Vagina (tissue), 2 donors: ENCODE measurements around the gene KCNN3.

Source experiments
- POLR2A ChIP-seq, 2 donors: fragments of 450-650 bp; IDR thresholded peaks; one replicate each; pipeline ENCODE4 v1.6.1; 2017; ENCODE audit warnings: antibody characterized with exemption in 2 of 2, mild to moderate bottlenecking in 2 of 2, moderate library complexity in 2 of 2
- TF ChIP-seq, protein P1 (sequence below), 3 experiments: fragments of 450-650 bp in 2 of 3; fragments of 200-600 bp in 1 of 3; sonication (generic) in 1 of 3; IDR thresholded peaks; one replicate each; pipeline ENCODE4 v1.5.1; 2017 to 2019; ENCODE audit warnings: antibody characterized with exemption in 3 of 3, mild to moderate bottlenecking in 2 of 3, moderate library complexity in 2 of 3

DNA sequence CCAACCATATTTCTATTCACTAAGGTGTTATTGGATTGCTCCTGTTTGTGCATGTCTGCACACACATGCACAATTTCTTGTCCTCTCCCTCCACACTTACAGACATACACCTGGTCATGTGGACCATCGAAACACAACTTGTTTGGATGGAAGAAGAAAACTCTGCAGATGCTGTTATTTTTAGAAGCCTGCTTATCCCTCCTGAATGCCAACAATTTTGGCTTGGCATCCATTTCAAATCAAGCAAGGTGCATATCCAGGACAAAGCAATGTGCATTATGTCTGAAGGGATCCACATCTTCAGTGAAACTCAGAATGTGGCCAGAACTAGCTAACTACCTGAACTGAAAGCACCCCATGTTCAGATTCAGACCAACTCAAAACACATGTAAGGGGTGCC, 163.2 kb downstream of the KCNN3 start:
- TF ChIP-seq, protein P1, sequence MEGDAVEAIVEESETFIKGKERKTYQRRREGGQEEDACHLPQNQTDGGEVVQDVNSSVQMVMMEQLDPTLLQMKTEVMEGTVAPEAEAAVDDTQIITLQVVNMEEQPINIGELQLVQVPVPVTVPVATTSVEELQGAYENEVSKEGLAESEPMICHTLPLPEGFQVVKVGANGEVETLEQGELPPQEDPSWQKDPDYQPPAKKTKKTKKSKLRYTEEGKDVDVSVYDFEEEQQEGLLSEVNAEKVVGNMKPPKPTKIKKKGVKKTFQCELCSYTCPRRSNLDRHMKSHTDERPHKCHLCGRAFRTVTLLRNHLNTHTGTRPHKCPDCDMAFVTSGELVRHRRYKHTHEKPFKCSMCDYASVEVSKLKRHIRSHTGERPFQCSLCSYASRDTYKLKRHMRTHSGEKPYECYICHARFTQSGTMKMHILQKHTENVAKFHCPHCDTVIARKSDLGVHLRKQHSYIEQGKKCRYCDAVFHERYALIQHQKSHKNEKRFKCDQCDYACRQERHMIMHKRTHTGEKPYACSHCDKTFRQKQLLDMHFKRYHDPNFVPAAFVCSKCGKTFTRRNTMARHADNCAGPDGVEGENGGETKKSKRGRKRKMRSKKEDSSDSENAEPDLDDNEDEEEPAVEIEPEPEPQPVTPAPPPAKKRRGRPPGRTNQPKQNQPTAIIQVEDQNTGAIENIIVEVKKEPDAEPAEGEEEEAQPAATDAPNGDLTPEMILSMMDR (IDR thresholded peaks at IDR 0.05): no peak
- no peak for TF ChIP-seq POLR2A (IDR thresholded peaks at IDR 0.05)
